Endometrium (tissue), 2 donors: Measurements from ENCODE around the gene NOD1.
"Not testable (repeated sequence)": the region's sequence is repeated elsewhere in the genome, so short reads cannot be mapped to it uniquely, and the experiment has no call there.

ENCODE experiments used
- FAIRE-seq: peaks from 2 replicates; lab custom pipeline; 2012; peaks lifted over from hg19 to GRCh38; lab: Jason Lieb, UNC
- donor health status: control.
- donor health status: control.

Gene NOD1

DNA sequence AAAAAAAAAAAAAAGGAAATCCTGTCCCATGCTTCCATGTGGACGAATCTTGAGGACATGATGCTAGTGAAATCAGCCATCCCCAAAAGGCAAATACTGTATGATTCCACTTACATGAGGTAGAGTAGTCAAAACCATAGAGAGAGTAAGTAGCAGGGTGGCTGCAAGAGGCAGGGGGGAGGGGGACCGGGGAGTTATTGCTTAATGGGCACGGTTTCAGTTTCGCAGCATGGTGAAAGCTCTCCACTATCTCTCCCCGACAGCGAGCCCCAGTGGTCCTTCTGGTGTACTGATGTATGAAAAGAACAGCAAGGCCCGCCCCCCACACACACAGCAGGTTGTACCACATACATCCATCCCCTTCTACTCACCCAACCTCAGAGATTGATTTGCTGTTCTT is 32.8 kb downstream of the NOD1 start:
- no peak for FAIRE-seq

DNA sequence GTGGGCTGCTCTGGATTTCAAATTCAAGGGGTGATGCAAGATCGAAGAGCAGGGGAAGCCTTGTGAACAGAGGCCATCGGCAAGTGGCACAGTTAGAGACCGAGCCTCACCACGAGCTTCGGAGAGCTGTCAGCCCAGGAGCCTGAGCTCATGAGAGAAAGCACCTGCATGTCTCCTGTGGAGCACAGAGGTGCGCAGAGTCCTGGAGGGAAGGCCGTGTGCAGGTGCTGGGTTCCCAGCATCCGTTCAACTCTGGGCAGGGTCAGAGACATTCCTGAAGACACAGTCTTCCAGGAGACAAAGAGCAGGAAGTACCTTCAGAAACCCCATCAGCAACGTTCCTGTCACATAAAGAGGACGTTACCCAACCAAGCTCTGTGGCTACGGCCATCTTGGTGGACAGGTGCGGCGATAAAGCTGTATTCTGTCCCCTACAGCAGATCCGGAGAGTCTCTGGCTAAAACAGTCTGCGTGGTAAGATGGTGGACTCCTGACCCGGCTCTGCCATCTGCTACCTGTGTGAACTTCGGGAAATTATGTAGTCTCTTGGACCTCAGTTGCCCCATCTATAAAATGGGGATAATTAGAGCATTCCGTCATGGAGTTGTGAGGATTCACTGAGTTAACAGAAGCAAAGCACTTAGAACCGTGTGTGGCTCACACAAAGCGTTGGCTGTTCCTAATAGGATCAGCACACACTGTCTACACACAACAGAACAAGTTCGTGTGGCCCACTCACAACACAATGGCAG is 40.6 kb downstream of the NOD1 start:
- FAIRE-seq: no peak

- FAIRE-seq: no peak
Measured at GRCh38 chr7:30436518-30436917, 42.1 kb downstream of the NOD1 start.

DNA sequence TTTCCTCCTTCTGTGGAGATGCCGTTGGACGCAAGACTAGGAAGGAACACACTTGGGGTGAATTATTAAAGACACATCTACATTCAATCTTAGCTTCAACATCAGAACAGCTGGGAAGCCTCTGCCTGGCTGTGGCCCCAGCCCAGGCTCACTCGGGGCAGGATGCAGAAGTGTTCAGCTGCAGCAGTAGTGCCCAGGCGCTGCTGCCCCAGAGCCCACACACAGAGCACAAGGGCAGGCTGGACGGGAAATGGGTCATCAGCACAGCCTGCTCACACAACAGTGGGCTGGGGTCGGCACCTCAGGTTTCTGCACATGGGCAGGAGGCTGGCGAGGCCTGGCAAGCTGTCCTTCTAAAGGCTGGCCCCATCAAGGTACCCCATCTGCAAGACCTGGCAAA is 42.5 kb downstream of the NOD1 start:
- FAIRE-seq: no peak

DNA sequence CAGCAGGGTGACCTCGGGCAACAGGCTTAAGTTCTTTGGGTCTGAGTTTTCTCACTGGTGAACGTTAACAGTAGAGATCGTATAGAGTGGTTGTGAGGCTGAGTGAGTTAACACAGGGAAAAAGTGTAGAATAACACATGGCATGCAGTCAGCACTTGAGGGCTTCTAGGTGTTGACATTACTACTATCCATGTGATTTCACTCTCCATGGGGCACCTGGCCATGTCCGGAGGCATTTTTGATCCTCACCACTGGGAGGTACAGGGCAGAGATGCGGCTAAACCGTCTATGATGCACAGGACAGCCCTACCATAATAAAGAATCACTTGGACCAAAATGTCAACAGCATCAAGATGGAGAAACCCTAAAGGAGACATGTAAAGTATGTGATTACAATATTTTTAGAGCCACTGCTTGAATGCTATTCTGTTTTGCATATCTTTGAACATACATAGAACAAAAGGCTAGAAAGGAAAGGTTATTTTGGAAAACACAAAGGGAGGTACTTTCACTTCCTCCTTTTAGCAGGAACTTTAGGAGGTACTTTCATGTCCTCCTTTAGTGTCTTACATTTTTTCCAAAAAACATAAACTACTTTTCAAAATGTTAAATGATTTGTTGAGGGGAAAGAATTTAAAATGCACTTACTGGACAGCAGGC is 44.3 kb downstream of the NOD1 start:
- FAIRE-seq: no peak

DNA sequence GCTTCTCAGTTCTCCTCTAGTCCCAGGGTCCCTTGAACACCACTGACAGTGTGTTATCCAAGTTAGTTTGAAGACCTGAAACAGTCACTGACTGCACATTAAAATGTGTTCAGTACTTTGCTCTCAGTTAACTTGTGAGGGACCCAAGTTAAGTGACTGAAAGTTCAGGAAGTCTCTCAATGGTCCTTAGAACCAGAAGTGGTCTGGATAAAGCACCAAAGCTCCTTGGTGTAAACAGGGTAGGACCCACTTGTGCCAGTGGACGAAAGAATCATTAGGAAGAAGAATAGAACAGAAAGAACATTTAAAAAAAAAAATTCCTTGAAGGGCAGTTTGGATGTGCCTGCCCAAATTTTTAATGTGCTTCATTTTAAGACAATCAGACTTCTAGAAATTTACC is 45.1 kb downstream of the NOD1 start:
- no peak for FAIRE-seq

- FAIRE-seq: no peak
Measured at GRCh38 chr7:30433082-30433481, 45.5 kb downstream of the NOD1 start.

DNA sequence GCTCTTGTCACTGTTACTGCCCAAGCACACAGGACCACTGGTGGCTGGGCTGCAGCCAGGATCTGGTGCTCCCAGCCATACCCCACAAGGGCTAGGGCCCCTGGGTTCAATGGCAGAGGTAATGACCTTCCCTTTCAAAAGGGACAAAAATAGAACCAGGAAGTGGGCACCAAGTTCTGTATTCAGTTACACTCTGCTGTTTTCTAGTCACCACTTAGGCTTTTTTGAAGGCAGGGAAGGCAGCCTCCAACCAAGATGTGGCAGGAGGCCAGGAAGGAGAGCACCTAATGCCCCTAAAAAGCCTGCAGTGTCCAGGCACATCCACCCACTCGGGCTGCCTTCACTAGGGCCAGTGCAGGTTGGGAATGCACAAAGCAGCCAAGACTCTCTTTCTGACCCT is 47.8 kb downstream of the NOD1 start:
- FAIRE-seq: no peak

DNA sequence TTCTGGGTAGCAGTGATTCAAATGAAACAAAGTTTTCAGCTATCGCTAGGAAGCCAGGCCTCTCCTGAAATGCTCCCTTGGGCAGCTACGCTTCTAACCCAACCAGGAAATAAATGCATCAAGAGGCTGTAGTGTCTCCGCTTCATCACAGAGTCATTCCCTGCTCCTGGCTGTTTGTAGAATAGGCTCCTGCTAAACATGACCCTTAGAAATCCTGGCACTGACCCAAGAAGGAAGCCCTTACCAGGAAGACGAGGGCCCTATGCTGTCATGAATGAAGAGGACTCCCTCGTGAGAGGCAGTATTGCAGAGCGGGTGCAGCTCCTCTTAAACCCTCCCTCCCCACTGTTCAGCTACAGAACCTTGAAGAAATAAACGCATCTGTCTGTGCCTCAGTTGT is 48.3 kb downstream of the NOD1 start:
- FAIRE-seq: no peak

DNA sequence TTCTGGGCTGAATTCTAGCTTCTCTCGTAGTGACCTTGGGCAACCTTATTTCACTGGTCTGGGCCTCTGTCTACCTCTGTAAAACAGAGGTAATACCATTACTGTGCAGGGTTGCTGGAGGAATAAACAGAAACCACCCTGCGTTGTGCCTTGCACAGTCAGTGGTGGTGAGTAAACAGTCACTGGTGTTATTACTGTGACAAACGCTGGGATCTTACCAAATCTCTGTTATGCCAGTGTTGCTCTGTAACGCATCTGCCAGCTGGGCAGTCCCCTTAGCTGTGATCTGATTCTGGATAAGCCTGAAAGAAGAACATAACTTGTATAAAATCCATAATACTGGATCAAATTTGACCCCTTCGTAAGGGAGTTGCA is 49.4 kb downstream of the NOD1 start:
- FAIRE-seq: no peak

- FAIRE-seq: no peak
Measured at GRCh38 chr7:30428246-30429155, 50.1 kb downstream of the NOD1 start.

GRCh38 chr7:30427296-30428070 is 51.1 kb downstream of the NOD1 start:
- no peak for FAIRE-seq

- no peak for FAIRE-seq
Measured at GRCh38 chr7:30424506-30424905, 54.1 kb downstream of the NOD1 start.

DNA sequence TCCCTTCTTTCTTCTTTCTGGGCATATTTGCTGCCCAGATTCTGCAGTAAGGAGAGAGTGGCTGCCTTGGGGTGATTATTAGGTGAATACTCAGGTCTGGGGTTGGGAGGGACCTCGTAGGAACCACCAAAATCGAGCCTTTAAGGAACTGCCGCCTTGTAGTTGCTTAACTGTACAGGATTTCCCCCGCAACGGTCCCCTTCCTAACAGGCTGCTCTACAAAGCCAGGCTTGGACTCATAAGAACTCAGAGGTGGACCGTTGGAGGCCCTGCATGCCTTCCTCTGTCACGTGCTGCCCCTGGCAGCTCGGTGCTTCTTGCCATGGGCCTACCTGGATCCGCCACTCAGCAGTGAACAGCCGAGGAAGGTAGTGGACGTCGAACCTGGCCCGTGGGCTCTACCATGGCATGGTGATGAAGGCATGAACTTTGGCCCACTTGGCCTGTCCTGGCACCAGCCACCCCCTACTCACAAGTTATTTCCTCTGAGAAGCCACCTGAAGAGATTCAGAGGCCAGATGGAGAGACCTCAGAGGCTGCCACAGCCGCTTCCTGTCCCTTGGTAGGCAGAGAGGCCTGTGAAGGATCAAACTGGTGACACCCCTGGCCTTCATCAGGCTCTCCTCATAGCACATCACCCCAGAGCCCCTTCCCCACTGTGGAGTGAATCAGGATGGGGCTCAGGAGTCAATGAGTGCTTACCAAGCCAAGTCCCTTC is 54.6 kb downstream of the NOD1 start:
- FAIRE-seq: no peak

DNA sequence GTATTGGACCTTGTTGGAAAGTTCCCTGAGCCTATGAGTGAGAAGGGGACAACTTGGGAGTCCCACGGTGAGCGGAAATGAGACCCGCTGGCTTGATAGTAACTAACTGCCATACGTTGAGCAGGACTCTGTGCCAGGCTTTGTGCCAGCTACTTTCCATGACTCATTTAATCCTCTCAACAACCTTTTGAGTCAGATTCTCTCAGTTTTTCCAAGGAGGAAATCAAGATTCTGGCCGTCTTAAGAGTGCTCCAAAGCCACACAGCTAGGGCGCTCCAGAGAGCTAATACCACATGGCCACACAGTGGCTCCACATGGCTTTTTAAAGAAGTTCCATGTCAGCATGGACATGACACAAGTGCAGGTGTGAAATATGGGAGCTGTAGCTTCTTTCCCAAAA is 55.7 kb downstream of the NOD1 start:
- no peak for FAIRE-seq

GRCh38 chr7:30421647-30422196 is 56.9 kb downstream of the NOD1 start:
- no peak for FAIRE-seq

DNA sequence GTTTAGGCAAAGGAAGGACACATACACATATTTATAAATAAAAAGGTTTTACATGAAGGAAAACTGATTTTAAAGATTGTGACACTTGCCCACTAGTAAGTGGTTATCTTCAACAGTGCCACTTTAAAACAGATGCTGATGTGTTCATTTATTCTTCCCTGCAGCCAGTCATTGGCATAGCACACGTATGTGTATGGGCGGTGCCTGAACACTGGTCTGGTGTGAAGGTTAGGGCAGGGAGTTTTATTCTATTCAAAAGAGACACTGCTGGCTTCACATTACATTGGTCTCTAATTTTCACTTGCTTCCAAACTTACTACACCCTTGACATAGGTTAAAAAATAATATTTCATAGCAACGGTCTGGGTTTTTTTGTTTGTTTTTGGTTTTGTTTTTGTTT is 57.9 kb downstream of the NOD1 start:
- FAIRE-seq: no peak

GRCh38 chr7:30420080-30420479 is 58.5 kb downstream of the NOD1 start:
- not testable (repeated sequence) for FAIRE-seq

GRCh38 chr7:30413864-30414263 is 64.7 kb downstream of the NOD1 start:
- FAIRE-seq: no peak

- FAIRE-seq: peak; percentile 68
Measured at GRCh38 chr7:30412782-30413504, 65.6 kb downstream of the NOD1 start.

DNA sequence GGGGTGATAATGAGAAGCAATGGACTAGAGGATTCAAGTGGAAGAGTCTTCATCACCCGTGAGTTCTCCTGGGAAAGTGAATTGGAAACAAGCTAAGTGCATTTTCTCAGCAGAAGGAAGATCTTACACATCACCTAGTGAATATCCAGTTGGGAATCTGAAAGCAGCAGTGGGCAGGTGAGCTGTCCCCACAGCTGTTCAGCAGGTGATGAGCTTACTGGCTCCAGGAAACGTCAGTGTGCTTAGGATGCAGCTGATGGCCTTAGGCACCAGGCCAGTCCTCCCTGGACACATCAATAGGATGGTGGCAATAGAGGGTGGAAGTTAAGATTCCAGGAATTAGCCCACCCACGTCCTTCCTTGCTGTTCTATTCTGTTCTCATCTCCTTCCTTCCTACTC is 66.7 kb downstream of the NOD1 start:
- FAIRE-seq: no peak
